Measurements from ENCODE around the gene CDC73.
"Not testable (repeated sequence)": the region's sequence is repeated elsewhere in the genome, so short reads cannot be mapped to it uniquely, and the experiment has no call there.

Gene CDC73

GRCh38 chr1:193114485-193115095 lies 7.2 kb upstream of the CDC73 start:
- DNase-seq, result no peak

GRCh38 chr1:193115629-193116227 lies 6.1 kb upstream of the CDC73 start:
- DNase-seq, result no peak

- DNase-seq, result not testable (repeated sequence)
Measured at GRCh38 chr1:193117167-193117566, 4.7 kb upstream of the CDC73 start.

- no peak for DNase-seq
Measured at GRCh38 chr1:193118194-193118593, 3.6 kb upstream of the CDC73 start.

GRCh38 chr1:193118803-193119730 lies 2.8 kb upstream of the CDC73 start:
- DNase-seq, result no peak

GRCh38 chr1:193120604-193121166 lies 1.1 kb upstream of the CDC73 start:
- DNase-seq, result no peak

GRCh38 chr1:193123751-193124150 lies 1.9 kb downstream of the CDC73 start:
- DNase-seq, result no peak

GRCh38 chr1:193125369-193125768 lies 3.5 kb downstream of the CDC73 start:
- DNase-seq, result no peak

- DNase-seq, result no peak
Measured at GRCh38 chr1:193131266-193131860, 9.5 kb downstream of the CDC73 start.

GRCh38 chr1:193140254-193140653 lies 18.4 kb downstream of the CDC73 start:
- no peak for DNase-seq

GRCh38 chr1:193141804-193142203 lies 20.0 kb downstream of the CDC73 start:
- DNase-seq, result no peak

GRCh38 chr1:193142409-193142808 lies 20.6 kb downstream of the CDC73 start:
- no peak for DNase-seq

- DNase-seq, result no peak
Measured at GRCh38 chr1:193143285-193143684, 21.5 kb downstream of the CDC73 start.

GRCh38 chr1:193144361-193144938 lies 22.6 kb downstream of the CDC73 start:
- no peak for DNase-seq

- no peak for DNase-seq
Measured at GRCh38 chr1:193144999-193145398, 23.2 kb downstream of the CDC73 start.

- DNase-seq, result no peak
Measured at GRCh38 chr1:193156117-193156821, 34.4 kb downstream of the CDC73 start.

GRCh38 chr1:193156822-193157142 lies 35.0 kb downstream of the CDC73 start:
- DNase-seq, result no peak

GRCh38 chr1:193157360-193157759 lies 35.5 kb downstream of the CDC73 start:
- DNase-seq, result no peak

GRCh38 chr1:193176113-193176512 lies 54.3 kb downstream of the CDC73 start:
- no peak for DNase-seq

- DNase-seq, result no peak
Measured at GRCh38 chr1:193176788-193177187, 55.0 kb downstream of the CDC73 start.

- no peak for DNase-seq
Measured at GRCh38 chr1:193179094-193179493, 57.3 kb downstream of the CDC73 start.

- DNase-seq, result no peak
Measured at GRCh38 chr1:193181536-193181935, 59.7 kb downstream of the CDC73 start.
